GM12891 (cell line): ENCODE data around the gene GINM1.

ENCODE experiments used
- POLR2A ChIP-seq: IDR thresholded peaks from 2 replicates; pipeline ENCODE4 v1.6.1; 2011; ENCODE audit warnings: low read depth, low read length, control low read depth
- TAF1 ChIP-seq: IDR thresholded peaks from 2 replicates; pipeline ENCODE4 v1.6.1; 2011; ENCODE audit warnings: low read depth, low read length, control low read depth

DNA sequence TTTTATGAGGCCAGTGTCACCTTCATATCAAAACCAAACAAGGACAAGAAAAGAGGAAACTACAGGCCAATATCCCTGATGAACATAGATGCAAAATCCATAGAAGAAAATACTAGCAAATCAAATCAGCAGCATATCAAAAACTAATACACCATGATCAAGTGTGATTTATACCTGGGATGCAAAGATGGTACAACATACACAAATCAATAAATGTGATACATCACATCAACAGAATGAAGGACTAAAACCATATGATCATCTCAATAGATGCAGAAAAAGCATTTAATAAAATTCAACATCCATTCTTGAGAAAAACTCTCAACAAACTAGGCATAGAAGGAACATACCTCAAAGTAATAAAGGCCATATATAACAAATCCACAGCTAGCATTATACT, 8.1 kb upstream of the GINM1 start:
- TF ChIP-seq POLR2A (no peak), TAF1 (no peak)
